Mucosa of rectum (tissue), 2 donors: ENCODE measurements around the gene GSG1L2.

Source experiments
- H3K27ac ChIP-seq, 2 donors: one replicate each; pipeline ENCODE4 v1.7.0; 2013; ENCODE audit warnings: inconsistent platforms in 2 of 2, low read depth in 2 of 2, low read length in 2 of 2
- H3K27me3 ChIP-seq, 2 donors: one replicate each; pipeline ENCODE4 v1.7.0; 2013; ENCODE audit warnings: low read length in 2 of 2; ENCODE audit not compliant: control insufficient read depth in 2 of 2, insufficient read depth in 2 of 2
- H3K36me3 ChIP-seq, 2 donors: one replicate each; pipeline ENCODE4 v1.7.0; 2013; ENCODE audit warnings: low read length in 2 of 2; ENCODE audit not compliant: control insufficient read depth in 2 of 2, insufficient read depth in 2 of 2
- H3K4me1 ChIP-seq, 2 donors: one replicate each; pipeline ENCODE4 v1.7.0; 2013; ENCODE audit warnings: low read length in 2 of 2, mild to moderate bottlenecking in 1 of 2; ENCODE audit not compliant: control insufficient read depth in 2 of 2, insufficient read depth in 2 of 2
- H3K4me3 ChIP-seq, 2 donors: one replicate each; pipeline ENCODE4 v1.7.0; 2013; ENCODE audit warnings: low read length in 2 of 2
- H3K9ac ChIP-seq, 2 donors: one replicate each; pipeline ENCODE4 v1.7.0; 2013; ENCODE audit warnings: low read length in 2 of 2, low read depth in 1 of 2, mild to moderate bottlenecking in 1 of 2
- H3K9me3 ChIP-seq, 2 donors: one replicate each; pipeline ENCODE4 v1.7.0; 2013; ENCODE audit warnings: low read length in 2 of 2; ENCODE audit not compliant: control insufficient read depth in 2 of 2
- donor health status: healthy.
- donor health status: Normal muscosa, but diverticular disease.

The GSG1L2 gene

DNA sequence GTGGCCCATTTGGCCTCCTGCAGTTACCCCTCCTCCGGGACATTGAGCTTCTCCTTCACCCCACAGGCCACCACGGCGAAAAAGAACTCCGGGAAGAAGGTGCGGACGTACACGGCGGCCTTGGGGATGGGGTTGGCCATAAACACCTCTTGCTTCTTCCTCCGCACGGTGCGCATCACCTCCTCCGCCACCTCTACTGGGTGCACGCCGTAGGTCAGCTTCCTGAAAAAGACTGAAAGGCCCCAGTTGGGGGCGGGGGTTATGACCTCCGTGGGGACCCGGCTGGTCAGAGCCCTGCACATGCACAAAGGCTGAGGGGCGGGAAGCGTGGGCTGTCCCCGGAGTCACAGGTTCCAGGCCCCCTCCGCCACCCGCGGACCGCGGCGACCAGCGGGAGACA, 50.4 kb downstream of the GSG1L2 start:
- Histone ChIP-seq H3K4me3 (no peak overlapping the region), H3K9ac (no peak overlapping the region), H3K36me3 (no peaks in the 10 kb centered on the region), H3K27ac (no peak overlapping the region), H3K9me3 (no peaks in the 10 kb centered on the region), H3K27me3 (peaks cover 0 to 2% of the 10 kb centered on the region in 2 donors), H3K4me1 (no peaks in the 10 kb centered on the region)

DNA sequence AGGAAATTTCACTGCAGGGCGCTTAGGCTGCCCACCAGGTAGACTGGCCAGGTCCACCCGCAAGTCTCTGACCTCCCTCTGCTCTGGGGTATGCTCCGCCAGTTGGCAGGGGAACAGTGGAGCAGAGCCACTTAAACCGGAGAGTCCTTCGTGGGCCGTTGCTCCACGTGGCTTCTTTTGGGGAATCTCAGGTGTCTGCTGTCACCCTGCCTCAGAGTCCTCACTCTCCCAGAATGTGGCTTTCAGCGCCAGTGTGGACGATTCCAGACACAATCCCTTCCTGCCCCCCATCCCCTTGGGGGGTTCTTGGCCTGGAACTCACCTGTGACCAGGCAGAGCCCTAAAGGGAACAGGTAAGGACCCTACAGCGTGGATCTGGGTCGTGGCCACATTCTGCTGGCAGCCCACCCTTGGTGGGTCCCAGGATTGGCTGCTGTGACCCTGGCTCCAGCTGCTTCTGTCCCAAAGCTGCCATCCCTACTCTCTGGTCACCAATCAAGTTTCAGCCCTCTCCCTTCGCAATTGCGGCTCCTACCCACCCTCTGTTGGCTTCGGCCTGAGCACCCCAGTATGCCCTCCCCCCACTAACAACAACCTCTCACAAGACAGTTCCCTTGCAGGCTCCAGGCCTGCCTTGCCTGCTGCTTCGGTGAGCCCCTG, 52.7 kb downstream of the GSG1L2 start:
- no peaks in the 10 kb centered on the region for H3K4me1 ChIP-seq
- H3K36me3 ChIP-seq = no peaks in the 10 kb centered on the region
- peaks cover 0 to 2% of the 10 kb centered on the region in 2 donors for H3K27me3 ChIP-seq
- no peak overlapping the region for H3K9ac ChIP-seq
- no peak overlapping the region for H3K27ac ChIP-seq
- H3K9me3 ChIP-seq = no peaks in the 10 kb centered on the region
- no peak overlapping the region for H3K4me3 ChIP-seq

DNA sequence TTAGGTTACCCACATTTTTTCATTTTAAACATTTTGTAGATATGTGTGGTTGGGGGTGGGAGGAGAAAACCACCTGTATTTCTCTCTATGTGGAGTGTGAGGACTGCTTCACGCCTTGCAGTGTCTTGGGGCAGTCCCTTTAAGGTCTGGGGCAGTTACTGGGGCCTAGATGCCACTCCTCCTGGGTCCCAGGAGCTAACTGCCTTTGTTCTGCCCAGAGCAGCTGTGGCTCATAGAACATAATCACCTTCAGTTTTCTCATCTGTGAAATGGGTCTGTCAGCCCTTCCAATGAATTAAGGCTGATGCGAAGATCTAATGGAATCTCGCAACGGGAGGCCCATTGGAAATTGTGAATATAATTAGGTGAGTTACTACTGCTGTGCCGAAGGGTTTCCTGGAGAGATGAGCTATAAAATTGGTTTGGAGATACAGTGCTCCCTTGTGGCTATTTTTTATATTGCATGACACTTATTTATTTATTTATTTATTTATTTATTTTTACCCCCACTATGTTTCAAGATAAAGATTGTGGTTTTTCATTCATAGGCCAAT, 53.4 kb downstream of the GSG1L2 start:
- H3K27me3 ChIP-seq = peaks cover 0 to 2% of the 10 kb centered on the region in 2 donors
- H3K4me3 ChIP-seq = no peak overlapping the region
- no peaks in the 10 kb centered on the region for H3K9me3 ChIP-seq
- H3K9ac ChIP-seq = no peak overlapping the region
- H3K4me1 ChIP-seq = no peaks in the 10 kb centered on the region
- no peaks in the 10 kb centered on the region for H3K36me3 ChIP-seq
- no peak overlapping the region for H3K27ac ChIP-seq

DNA sequence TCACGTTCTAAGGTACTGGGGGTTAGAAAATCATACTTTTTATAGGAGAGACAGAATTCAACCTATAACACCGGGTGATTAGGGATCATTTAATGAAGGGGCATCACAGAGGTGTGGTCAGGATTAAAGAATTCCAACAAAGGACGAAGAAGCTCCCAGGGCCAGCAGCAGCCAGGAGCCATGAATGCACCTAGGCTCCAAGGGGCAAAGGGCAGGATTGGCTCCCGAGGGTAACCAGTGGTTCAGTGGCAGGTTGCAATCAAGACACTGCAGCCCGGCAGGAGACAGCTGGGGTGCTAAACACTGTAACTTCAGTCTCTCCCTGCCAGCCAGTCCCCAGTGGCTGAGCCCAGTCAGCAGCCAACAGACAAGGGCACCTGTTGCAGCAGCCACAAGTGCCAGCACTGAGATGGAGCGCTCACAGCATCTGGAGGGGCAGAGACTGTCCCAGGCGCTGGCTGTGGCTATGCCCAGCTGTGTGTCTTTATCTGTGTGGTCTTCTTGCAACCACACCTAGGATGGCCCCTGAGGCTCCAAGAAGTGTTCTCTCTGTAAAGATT, 54.4 kb downstream of the GSG1L2 start:
- peaks cover 0 to 2% of the 10 kb centered on the region in 2 donors for H3K27me3 ChIP-seq
- H3K4me1 ChIP-seq = no peaks in the 10 kb centered on the region
- H3K27ac ChIP-seq = no peak overlapping the region
- no peak overlapping the region for H3K4me3 ChIP-seq
- H3K9me3 ChIP-seq = no peaks in the 10 kb centered on the region
- no peaks in the 10 kb centered on the region for H3K36me3 ChIP-seq
- no peak overlapping the region for H3K9ac ChIP-seq

- H3K4me3 ChIP-seq = no peak overlapping the region
- H3K27ac ChIP-seq = no peak overlapping the region
- H3K27me3 ChIP-seq = peaks cover 0 to 2% of the 10 kb centered on the region in 2 donors
- H3K36me3 ChIP-seq = no peaks in the 10 kb centered on the region
- no peaks in the 10 kb centered on the region for H3K4me1 ChIP-seq
- no peaks in the 10 kb centered on the region for H3K9me3 ChIP-seq
- H3K9ac ChIP-seq = no peak overlapping the region
These were observed 54.9 kb downstream of the GSG1L2 start for GRCh38 chr17:9766970-9767369.

- H3K27me3 ChIP-seq = no peaks in the 10 kb centered on the region
- no peak overlapping the region for H3K27ac ChIP-seq
- no peak overlapping the region for H3K9ac ChIP-seq
- no peaks in the 10 kb centered on the region for H3K9me3 ChIP-seq
- H3K4me3 ChIP-seq = no peak overlapping the region
- no peaks in the 10 kb centered on the region for H3K4me1 ChIP-seq
- H3K36me3 ChIP-seq = no peaks in the 10 kb centered on the region
These were observed 56.6 kb downstream of the GSG1L2 start for GRCh38 chr17:9765322-9765721.

DNA sequence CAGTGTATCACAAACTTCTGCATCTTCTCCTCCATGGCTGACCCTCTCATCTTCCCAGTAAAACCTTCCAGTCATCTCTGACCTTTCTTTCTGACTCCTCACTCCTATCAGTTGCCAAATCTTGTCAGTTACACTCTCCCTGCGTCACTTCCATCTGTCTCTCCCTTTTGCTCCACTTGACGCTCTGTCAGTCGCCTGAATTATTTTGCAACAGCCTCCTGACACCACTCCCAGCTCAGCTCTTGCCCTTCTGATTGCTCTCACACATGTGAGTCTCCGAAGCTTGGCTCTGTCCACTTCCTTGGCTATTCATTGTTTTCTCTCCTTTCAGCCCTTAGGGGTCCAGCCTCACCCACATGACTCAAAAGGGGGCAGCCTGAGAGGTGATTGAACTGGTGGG, 58.2 kb downstream of the GSG1L2 start:
- Histone ChIP-seq H3K27ac (no peak overlapping the region), H3K9me3 (no peaks in the 10 kb centered on the region), H3K9ac (no peak overlapping the region), H3K36me3 (no peaks in the 10 kb centered on the region), H3K27me3 (no peaks in the 10 kb centered on the region), H3K4me3 (no peak overlapping the region), H3K4me1 (no peaks in the 10 kb centered on the region)

DNA sequence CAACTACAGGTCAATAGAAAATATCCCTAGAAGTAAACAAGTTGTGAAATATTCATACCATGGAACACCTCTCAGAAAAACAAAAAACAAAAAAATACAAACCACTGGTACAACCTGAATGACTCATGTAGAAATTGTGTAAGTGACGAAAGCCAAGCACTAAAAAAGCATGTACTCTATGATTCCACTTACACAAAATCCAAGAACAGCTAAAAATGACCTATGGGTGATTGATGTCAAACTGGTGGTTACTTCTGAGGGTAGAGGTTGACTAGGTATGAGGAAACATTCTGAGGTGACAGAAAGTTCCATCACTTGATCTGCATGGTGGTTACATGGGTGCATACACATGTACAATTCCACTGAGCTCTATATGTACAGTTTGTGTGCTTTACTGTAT, 61.6 kb downstream of the GSG1L2 start:
- Histone ChIP-seq H3K27me3 (no peaks in the 10 kb centered on the region), H3K4me3 (no peak overlapping the region), H3K27ac (no peak overlapping the region), H3K9me3 (no peaks in the 10 kb centered on the region), H3K4me1 (no peaks in the 10 kb centered on the region), H3K36me3 (no peaks in the 10 kb centered on the region), H3K9ac (no peak overlapping the region)

DNA sequence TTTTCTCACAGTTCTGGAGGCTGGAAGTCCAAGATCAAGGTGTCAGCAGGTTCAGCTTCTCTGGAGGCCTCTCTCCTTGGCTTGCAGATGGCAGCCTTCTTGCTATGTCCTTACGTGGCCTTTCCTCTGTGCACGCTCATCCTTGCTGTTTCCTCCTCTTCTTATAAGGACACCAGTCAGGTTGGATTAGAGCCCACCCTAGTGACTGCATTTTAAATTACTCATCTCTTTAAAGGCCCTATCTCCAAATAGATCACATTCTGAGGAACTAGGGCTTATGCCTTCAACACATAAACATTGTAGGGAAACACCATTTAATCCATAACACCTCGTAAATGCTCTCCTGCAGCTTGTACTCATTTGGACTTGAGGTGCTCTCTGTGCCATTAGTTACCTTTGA, 66.8 kb downstream of the GSG1L2 start:
- Histone ChIP-seq H3K4me3 (no peak overlapping the region), H3K9ac (no peak overlapping the region), H3K4me1 (no peaks in the 10 kb centered on the region), H3K36me3 (no peaks in the 10 kb centered on the region), H3K9me3 (no peaks in the 10 kb centered on the region), H3K27ac (no peak overlapping the region), H3K27me3 (no peaks in the 10 kb centered on the region)
